H9 (cell line): ENCODE results near the gene PLXNB3. TPM values are rescaled to one million over a fixed set of nuclear protein-coding genes. Genes with fewer than 3 reads are reported as not detected.

Experiments used
- DNase-seq: peaks from one replicate; pipeline ENCODE4 v3.0.0-alpha.2; 2017
- H2AFZ ChIP-seq: one replicate; pipeline ENCODE4 v1.6.1; 2013; ENCODE audit warnings: mild to moderate bottlenecking, low read length, control low read depth, moderate library complexity
- H2AK5ac ChIP-seq: 2 replicates; pipeline ENCODE4 v1.6.1; 2013; ENCODE audit warnings: low read length, control low read depth, mixed read lengths; ENCODE audit not compliant: insufficient read length
- H2BK120ac ChIP-seq: one replicate; pipeline ENCODE4 v1.6.1; 2013; ENCODE audit warnings: low read depth, mild to moderate bottlenecking, low read length, control low read depth, inconsistent platforms; ENCODE audit not compliant: poor library complexity, severe bottlenecking
- H2BK12ac ChIP-seq: 2 replicates; pipeline ENCODE4 v1.6.1; 2013; ENCODE audit warnings: low read length, control low read depth, mixed read lengths, low read depth; ENCODE audit not compliant: insufficient read length
- H2BK15ac ChIP-seq: 2 replicates; pipeline ENCODE4 v1.6.1; 2013; ENCODE audit warnings: low read depth, low read length, control low read depth
- H2BK20ac ChIP-seq: one replicate; pipeline ENCODE4 v1.6.1; 2013; ENCODE audit warnings: low read depth, mild to moderate bottlenecking, low read length, control low read depth, inconsistent platforms; ENCODE audit not compliant: poor library complexity, severe bottlenecking
- H2BK5ac ChIP-seq: 2 replicates; pipeline ENCODE4 v1.6.1; 2013; ENCODE audit warnings: low read length, control low read depth, mixed read lengths; ENCODE audit not compliant: insufficient read length
- H3K14ac ChIP-seq: 2 replicates; pipeline ENCODE4 v1.6.1; 2013; ENCODE audit warnings: low read length, control low read depth; ENCODE audit not compliant: insufficient read depth
- H3K18ac ChIP-seq: 2 replicates; pipeline ENCODE4 v1.6.1; 2013; ENCODE audit warnings: low read depth, mild to moderate bottlenecking, mixed read lengths, low read length, control low read depth; ENCODE audit not compliant: insufficient read length
- H3K23ac ChIP-seq: 2 replicates; pipeline ENCODE4 v1.6.1; 2013; ENCODE audit warnings: low read length, control low read depth, mixed read lengths, low read depth; ENCODE audit not compliant: insufficient read length
- H3K23me2 ChIP-seq: 2 replicates; pipeline ENCODE4 v1.6.1; 2013; ENCODE audit warnings: low read depth, mild to moderate bottlenecking, mixed read lengths, low read length, control low read depth; ENCODE audit not compliant: insufficient read length, poor library complexity, severe bottlenecking
- H3K27ac ChIP-seq: 2 replicates; pipeline ENCODE4 v1.5.1; 2013; ENCODE audit warnings: low read length, control low read depth, mixed read lengths, low read depth; ENCODE audit not compliant: insufficient read length
- H3K27me3 ChIP-seq: 2 replicates; pipeline ENCODE4 v1.6.1; 2013; ENCODE audit warnings: low read length, control low read depth, inconsistent platforms; ENCODE audit not compliant: insufficient read depth
- H3K4ac ChIP-seq: 2 replicates; pipeline ENCODE4 v1.6.1; 2013; ENCODE audit warnings: low read depth, mild to moderate bottlenecking, control low read depth, inconsistent platforms, low read length, moderate library complexity
- H3K4me1 ChIP-seq: 2 replicates; pipeline ENCODE4 v1.6.1; 2013; ENCODE audit warnings: low read length, control low read depth, inconsistent platforms; ENCODE audit not compliant: insufficient read depth
- H3K4me2 ChIP-seq: 2 replicates; pipeline ENCODE4 v1.6.1; 2013; ENCODE audit warnings: low read length, control low read depth, mixed read lengths; ENCODE audit not compliant: insufficient read length, insufficient read depth
- H3K56ac ChIP-seq: 2 replicates; pipeline ENCODE4 v1.6.1; 2013; ENCODE audit warnings: low read depth, mild to moderate bottlenecking, mixed read lengths, low read length, control low read depth; ENCODE audit not compliant: insufficient read length
- H3K79me1 ChIP-seq: 2 replicates; pipeline ENCODE4 v1.6.1; 2013; ENCODE audit warnings: low read depth, mild to moderate bottlenecking, moderate library complexity, low read length, control low read depth, inconsistent platforms; ENCODE audit not compliant: insufficient read depth, poor library complexity, severe bottlenecking
- H3K79me2 ChIP-seq: 2 replicates; pipeline ENCODE4 v1.6.1; 2013; ENCODE audit warnings: low read length, control low read depth, inconsistent platforms; ENCODE audit not compliant: insufficient read depth
- H3K9ac ChIP-seq: 2 replicates; pipeline ENCODE4 v1.6.1; 2013; ENCODE audit warnings: low read length, control low read depth, mixed read lengths; ENCODE audit not compliant: insufficient read length; ENCODE audit errors: extremely low read depth
- H3K9me3 ChIP-seq: one replicate; pipeline ENCODE4 v1.6.1; 2013; ENCODE audit warnings: low read depth, low read length, inconsistent platforms; ENCODE audit not compliant: control insufficient read depth
- H3T11ph ChIP-seq: one replicate; pipeline ENCODE4 v1.6.1; 2013; ENCODE audit warnings: mild to moderate bottlenecking, low read length, control low read depth, inconsistent platforms
- H4K20me1 ChIP-seq: one replicate; pipeline ENCODE4 v1.6.1; 2013; ENCODE audit not compliant: control insufficient read depth, insufficient read length, insufficient read depth
- H4K5ac ChIP-seq: 2 replicates; pipeline ENCODE4 v1.6.1; 2013; ENCODE audit warnings: low read depth, mild to moderate bottlenecking, mixed read lengths, low read length, control low read depth; ENCODE audit not compliant: insufficient read length
- H4K8ac ChIP-seq: replicated peaks from 2 replicates; pipeline ENCODE4 v1.6.1; 2013; ENCODE audit warnings: low read length, control low read depth, mixed read lengths, low read depth; ENCODE audit not compliant: insufficient read length
- H4K91ac ChIP-seq: 2 replicates; pipeline ENCODE4 v1.6.1; 2013; ENCODE audit warnings: low read depth, mild to moderate bottlenecking, moderate library complexity, mixed read lengths, low read length, control low read depth; ENCODE audit not compliant: insufficient read length
- H3K27ac Mint-ChIP-seq, 3 experiments: 2 replicates in 2 of 3; 3 replicates in 1 of 3; pipeline ENCODE4 v1.8.0; 2020 to 2021; ENCODE audit warnings: mixed read lengths in 3 of 3, mild to moderate bottlenecking in 1 of 3, moderate library complexity in 1 of 3
- H3K27me3 Mint-ChIP-seq: 2 replicates; pipeline ENCODE4 v1.8.0; 2021; ENCODE audit warnings: low read depth, mild to moderate bottlenecking, moderate library complexity, mixed read lengths
- H3K36me3 Mint-ChIP-seq, 3 experiments: 2 replicates in 2 of 3; 3 replicates in 1 of 3; pipeline ENCODE4 v1.8.0; 2020 to 2021; ENCODE audit warnings: low read depth in 3 of 3, mixed read lengths in 3 of 3; ENCODE audit not compliant: insufficient read depth in 1 of 3
- H3K4me1 Mint-ChIP-seq, 2 experiments: 2 replicates each; pipeline ENCODE4 v1.8.0; 2020; ENCODE audit warnings: mixed read lengths in 2 of 2
- H3K4me3 Mint-ChIP-seq, 2 experiments: 2 replicates in 1 of 2; 3 replicates in 1 of 2; pipeline ENCODE4 v1.8.0; 2020 to 2021; ENCODE audit warnings: mild to moderate bottlenecking in 2 of 2, mixed read lengths in 2 of 2, moderate library complexity in 1 of 2
- H3K9me3 Mint-ChIP-seq, 2 experiments: 2 replicates in 1 of 2; 3 replicates in 1 of 2; pipeline ENCODE4 v1.8.0; 2020; ENCODE audit warnings: mild to moderate bottlenecking in 2 of 2, mixed read lengths in 2 of 2, moderate library complexity in 1 of 2
- CTCF ChIP-seq: fragments of 200-600 bp; sonication (generic); conservative IDR thresholded peaks from 3 replicates; pipeline ENCODE4 v1.8.0; 2021; ENCODE audit warnings: antibody characterized with exemption, mild to moderate bottlenecking
- WGBS: extraction: QIAGEN DNeasy Blood & Tissue Kit; methylation state at CpG from one replicate; pipeline ENCODE4 v1.1.7; 2013; ENCODE audit warnings: missing lambda C conversion rate, low lambda C conversion rate, mixed read lengths; ENCODE audit not compliant: insufficient read length; ENCODE audit errors: extremely low coverage; 5-methylcytosine and 5-hydroxymethylcytosine counted together
- total RNA-seq: library from RNA; stranded (reverse); gene quantifications from 2 replicates; pipeline ENCODE4 v1.2.1, GENCODE V29; 2021

Gene PLXNB3
- total RNA-seq, 1 experiment from 2014 or later, result 1.9 TPM

DNA sequence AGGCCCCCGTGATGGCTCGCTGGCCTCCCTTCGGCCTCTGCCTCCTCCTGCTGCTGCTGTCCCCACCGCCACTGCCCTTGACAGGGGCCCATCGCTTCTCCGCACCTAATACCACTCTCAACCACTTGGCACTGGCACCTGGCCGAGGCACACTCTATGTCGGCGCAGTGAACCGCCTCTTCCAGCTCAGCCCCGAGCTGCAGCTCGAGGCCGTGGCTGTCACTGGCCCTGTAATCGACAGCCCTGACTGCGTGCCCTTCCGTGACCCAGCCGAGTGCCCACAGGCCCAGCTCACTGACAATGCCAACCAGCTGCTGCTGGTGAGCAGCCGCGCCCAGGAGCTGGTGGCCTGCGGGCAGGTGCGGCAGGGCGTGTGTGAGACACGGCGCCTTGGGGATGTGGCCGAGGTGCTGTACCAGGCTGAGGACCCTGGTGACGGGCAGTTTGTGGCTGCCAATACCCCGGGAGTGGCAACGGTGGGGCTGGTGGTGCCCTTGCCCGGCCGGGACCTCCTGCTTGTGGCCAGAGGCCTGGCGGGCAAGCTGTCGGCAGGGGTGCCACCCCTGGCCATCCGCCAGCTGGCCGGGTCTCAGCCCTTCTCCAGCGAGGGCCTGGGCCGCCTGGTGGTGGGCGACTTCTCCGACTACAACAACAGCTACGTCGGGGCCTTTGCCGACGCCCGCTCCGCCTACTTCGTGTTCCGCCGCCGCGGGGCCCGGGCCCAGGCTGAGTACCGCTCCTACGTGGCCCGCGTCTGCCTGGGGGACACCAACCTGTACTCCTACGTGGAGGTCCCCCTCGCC is 3.0 kb downstream of the PLXNB3 start:
- peaks cover 10% of the 10 kb centered on the region for H3K27me3 Mint-ChIP-seq
- H3K18ac ChIP-seq, result no peak overlapping the region
- no peak overlapping the region for H2BK20ac ChIP-seq
- no peak overlapping the region for H4K91ac ChIP-seq
- H2AK5ac ChIP-seq, result no peak overlapping the region
- no peaks in the 10 kb centered on the region for H3K79me2 ChIP-seq
- H4K20me1 ChIP-seq, result no peaks in the 10 kb centered on the region
- H3K56ac ChIP-seq, result no peak overlapping the region
- H3K9me3 Mint-ChIP-seq, result peaks cover 34 to 70% of the 10 kb centered on the region in 2 experiments
- H2BK120ac ChIP-seq, result no peak overlapping the region
- no peak overlapping the region for H2BK5ac ChIP-seq
- H3T11ph ChIP-seq, result no peak overlapping the region
- no peak overlapping the region for H4K8ac ChIP-seq
- H3K9me3 ChIP-seq, result no peaks in the 10 kb centered on the region
- H3K4me1 ChIP-seq, result no peaks in the 10 kb centered on the region
- no peak overlapping the region for H3K4ac ChIP-seq
- peak overlapping the region in 1 of 3 experiments; percentile 28; a peak in 1 of 7 replicates for H3K27ac Mint-ChIP-seq
- no peak overlapping the region for H4K5ac ChIP-seq
- DNase-seq, result peak; percentile 39
- no peak overlapping the region for H3K27ac ChIP-seq
- H2AFZ ChIP-seq, result no peak overlapping the region
- no peak overlapping the region for H2BK12ac ChIP-seq
- no peaks in the 10 kb centered on the region for H3K27me3 ChIP-seq
- no peak overlapping the region for H3K9ac ChIP-seq
- H3K36me3 Mint-ChIP-seq, result peaks cover 0 to 3% (median 0%) of the 10 kb centered on the region in 3 experiments; a peak in 3 of 7 replicates
- H3K23ac ChIP-seq, result no peak overlapping the region
- H3K23me2 ChIP-seq, result no peaks in the 10 kb centered on the region
- no peak overlapping the region for H3K4me2 ChIP-seq
- H3K79me1 ChIP-seq, result no peaks in the 10 kb centered on the region
- no peak overlapping the region for H3K14ac ChIP-seq
- H2BK15ac ChIP-seq, result no peak overlapping the region
- WGBS, result no CpG with 5 or more reads among the region's 56 CpGs
- no peak overlapping the region for H3K4me3 Mint-ChIP-seq
- TF ChIP-seq CTCF, result no peak
- H3K4me1 Mint-ChIP-seq, result peaks cover 4 to 6% of the 10 kb centered on the region in 2 experiments; a peak in 3 of 4 replicates
